ENCODE results near the gene FAM120B. TPM values are rescaled to one million over a fixed set of nuclear protein-coding genes. Genes with fewer than 3 reads are reported as not detected.
A peak's percentile ranks its signal among the peaks of the same experiment; 100 is the strongest.

The FAM120B gene
- polyA plus RNA-seq, 1 donor, result 27.7 TPM

GRCh38 chr6:170279977-170280688 is 26.4 kb upstream of the FAM120B start:
- H3K27me3 ChIP-seq (ENCODE audit: control insufficient read depth, insufficient read depth, low read length), result peaks cover 4% of the 10 kb centered on the region
- peak overlapping the region; percentile 36 for H3K4me3 ChIP-seq (ENCODE audit: low read length)
- DNase-seq, result peak in 1 of 2 donors; percentile 81
- H3K36me3 ChIP-seq (ENCODE audit: control insufficient read depth, insufficient read depth, low read length), result peaks cover 17% of the 10 kb centered on the region
- H3K4me1 ChIP-seq (ENCODE audit: control insufficient read depth, insufficient read depth, low read length), result no peaks in the 10 kb centered on the region
- H3K9me3 ChIP-seq (ENCODE audit: control insufficient read depth, low read depth, low read length), result peaks cover 2% of the 10 kb centered on the region
- peak overlapping the region; percentile 17 for H3K27ac ChIP-seq (ENCODE audit: low read length)
- WGBS (ENCODE audit: insufficient coverage, low lambda C conversion rate), result no CpG with 5 or more reads among the region's 36 CpGs

DNA sequence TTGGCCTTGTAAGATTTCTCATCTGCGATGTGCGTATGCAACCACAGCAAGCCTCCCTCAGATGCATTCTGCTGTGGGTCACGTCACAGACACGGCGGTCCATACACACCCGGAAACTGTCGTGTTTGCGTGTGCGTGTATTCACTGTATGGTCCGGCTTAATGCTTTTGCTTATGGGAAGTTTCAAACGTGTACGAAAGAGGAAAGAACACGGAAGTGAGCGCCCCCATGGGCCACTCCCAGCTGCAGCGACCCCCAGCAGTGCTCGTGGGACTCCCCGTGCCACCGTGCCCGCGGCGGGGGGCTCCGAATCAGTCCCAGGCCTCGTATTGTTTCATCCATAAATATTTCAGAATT is 25.9 kb upstream of the FAM120B start:
- peak overlapping the region; percentile 36 for H3K4me3 ChIP-seq (ENCODE audit: low read length)
- WGBS (ENCODE audit: insufficient coverage, low lambda C conversion rate), result no CpG with 5 or more reads among the region's 23 CpGs
- H3K27ac ChIP-seq (ENCODE audit: low read length), result peak overlapping the region; percentile 17
- H3K9me3 ChIP-seq (ENCODE audit: control insufficient read depth, low read depth, low read length), result peaks cover 2% of the 10 kb centered on the region
- DNase-seq, result no peak
- peaks cover 8% of the 10 kb centered on the region for H3K27me3 ChIP-seq (ENCODE audit: control insufficient read depth, insufficient read depth, low read length)
- no peaks in the 10 kb centered on the region for H3K4me1 ChIP-seq (ENCODE audit: control insufficient read depth, insufficient read depth, low read length)
- H3K36me3 ChIP-seq (ENCODE audit: control insufficient read depth, insufficient read depth, low read length), result peaks cover 22% of the 10 kb centered on the region

- H3K27me3 ChIP-seq (ENCODE audit: control insufficient read depth, insufficient read depth, low read length), result peaks cover 16% of the 10 kb centered on the region
- H3K9me3 ChIP-seq (ENCODE audit: control insufficient read depth, low read depth, low read length), result peaks cover 2% of the 10 kb centered on the region
- 100% methylated on average over 2 of the region's 48 CpGs for WGBS (ENCODE audit: insufficient coverage, low lambda C conversion rate)
- H3K4me1 ChIP-seq (ENCODE audit: control insufficient read depth, insufficient read depth, low read length), result no peaks in the 10 kb centered on the region
- H3K27ac ChIP-seq (ENCODE audit: low read length), result no peak overlapping the region
- no peak for DNase-seq
- H3K36me3 ChIP-seq (ENCODE audit: control insufficient read depth, insufficient read depth, low read length), result peaks cover 23% of the 10 kb centered on the region
- no peak overlapping the region for H3K4me3 ChIP-seq (ENCODE audit: low read length)
Observed at GRCh38 chr6:170281331-170282292, 24.9 kb upstream of the FAM120B start.

DNA sequence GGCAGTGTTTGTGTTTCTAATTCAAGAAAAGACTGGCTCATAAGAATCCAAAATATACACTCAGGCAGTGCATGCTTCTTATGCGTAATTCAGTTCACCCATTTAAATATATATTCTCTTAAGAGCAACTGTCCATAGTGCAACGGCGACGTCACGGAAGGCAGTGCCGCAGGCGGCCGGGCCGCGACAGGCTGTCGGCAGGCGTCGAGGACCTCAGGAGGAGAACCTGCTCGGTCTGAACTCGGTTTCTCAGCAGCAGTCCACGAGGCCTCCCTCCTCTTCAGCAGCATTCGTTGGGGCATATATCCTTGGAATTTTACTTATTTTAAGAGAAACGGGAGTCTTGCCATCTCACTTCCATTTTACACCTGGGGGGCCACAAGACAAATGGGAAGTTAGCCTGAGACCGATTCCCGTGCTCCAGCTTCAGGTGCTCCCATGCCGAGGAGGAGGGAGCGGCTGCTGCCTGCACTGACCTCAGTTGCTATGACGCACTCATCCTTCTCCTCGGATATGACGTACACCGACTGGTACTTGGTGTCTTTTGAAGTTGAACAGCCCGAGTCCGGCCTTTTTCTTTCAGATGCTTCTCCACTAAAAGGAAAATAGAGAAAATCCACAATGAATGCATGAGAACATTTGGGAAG is 23.9 kb upstream of the FAM120B start:
- H3K9me3 ChIP-seq (ENCODE audit: control insufficient read depth, low read depth, low read length), result peaks cover 2% of the 10 kb centered on the region
- peaks cover 26% of the 10 kb centered on the region for H3K27me3 ChIP-seq (ENCODE audit: control insufficient read depth, insufficient read depth, low read length)
- DNase-seq, result no peak
- 86% methylated on average over 1 of the region's 28 CpGs for WGBS (ENCODE audit: insufficient coverage, low lambda C conversion rate)
- H3K4me3 ChIP-seq (ENCODE audit: low read length), result no peak overlapping the region
- H3K4me1 ChIP-seq (ENCODE audit: control insufficient read depth, insufficient read depth, low read length), result no peaks in the 10 kb centered on the region
- no peak overlapping the region for H3K27ac ChIP-seq (ENCODE audit: low read length)
- peaks cover 29% of the 10 kb centered on the region for H3K36me3 ChIP-seq (ENCODE audit: control insufficient read depth, insufficient read depth, low read length)

- Histone ChIP-seq H3K9me3 (ENCODE audit: control insufficient read depth, low read depth, low read length) (peaks cover 2% of the 10 kb centered on the region), H3K4me3 (ENCODE audit: low read length) (no peak overlapping the region), H3K36me3 (ENCODE audit: control insufficient read depth, insufficient read depth, low read length) (peaks cover 37% of the 10 kb centered on the region), H3K4me1 (ENCODE audit: control insufficient read depth, insufficient read depth, low read length) (no peaks in the 10 kb centered on the region), H3K27ac (ENCODE audit: low read length) (no peak overlapping the region), H3K27me3 (ENCODE audit: control insufficient read depth, insufficient read depth, low read length) (peaks cover 34% of the 10 kb centered on the region)
- WGBS (ENCODE audit: insufficient coverage, low lambda C conversion rate), result no CpG with 5 or more reads among the region's 60 CpGs
- no peak for DNase-seq
Observed at GRCh38 chr6:170283212-170284081, 23.1 kb upstream of the FAM120B start.

- peaks cover 2% of the 10 kb centered on the region for H3K9me3 ChIP-seq (ENCODE audit: control insufficient read depth, low read depth, low read length)
- H3K27me3 ChIP-seq (ENCODE audit: control insufficient read depth, insufficient read depth, low read length), result peaks cover 42% of the 10 kb centered on the region
- no peak overlapping the region for H3K4me3 ChIP-seq (ENCODE audit: low read length)
- H3K36me3 ChIP-seq (ENCODE audit: control insufficient read depth, insufficient read depth, low read length), result peaks cover 37% of the 10 kb centered on the region
- no peak for DNase-seq
- H3K27ac ChIP-seq (ENCODE audit: low read length), result no peak overlapping the region
- WGBS (ENCODE audit: insufficient coverage, low lambda C conversion rate), result no CpG with 5 or more reads among the region's 15 CpGs
- H3K4me1 ChIP-seq (ENCODE audit: control insufficient read depth, insufficient read depth, low read length), result no peaks in the 10 kb centered on the region
Observed at GRCh38 chr6:170284126-170284773, 22.3 kb upstream of the FAM120B start.

GRCh38 chr6:170284866-170285469 is 21.6 kb upstream of the FAM120B start:
- Histone ChIP-seq H3K4me1 (ENCODE audit: control insufficient read depth, insufficient read depth, low read length) (no peaks in the 10 kb centered on the region), H3K9me3 (ENCODE audit: control insufficient read depth, low read depth, low read length) (peaks cover 6% of the 10 kb centered on the region), H3K4me3 (ENCODE audit: low read length) (no peak overlapping the region), H3K36me3 (ENCODE audit: control insufficient read depth, insufficient read depth, low read length) (peaks cover 37% of the 10 kb centered on the region), H3K27me3 (ENCODE audit: control insufficient read depth, insufficient read depth, low read length) (peaks cover 47% of the 10 kb centered on the region), H3K27ac (ENCODE audit: low read length) (no peak overlapping the region)
- no CpG with 5 or more reads among the region's 24 CpGs for WGBS (ENCODE audit: insufficient coverage, low lambda C conversion rate)
- no peak for DNase-seq

DNA sequence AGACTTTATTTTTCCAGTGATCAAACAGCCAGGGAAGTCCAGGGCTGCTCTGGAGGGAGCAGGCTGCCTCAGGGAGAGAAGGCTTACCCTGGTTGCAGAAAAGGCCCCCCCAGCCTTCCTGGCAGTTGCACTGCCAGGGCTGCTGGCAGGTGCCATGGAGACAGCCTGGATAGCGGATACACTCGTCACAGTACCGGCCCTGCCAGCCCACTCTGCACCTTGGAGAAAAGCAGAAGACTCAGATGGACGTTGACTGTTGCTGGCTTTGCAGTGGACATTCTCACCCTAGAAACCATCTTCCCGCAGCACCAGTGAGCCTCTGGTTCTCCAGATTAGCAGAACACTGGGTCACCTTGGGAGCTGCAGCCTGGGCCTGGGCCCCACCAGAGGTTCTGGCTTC is 21.1 kb upstream of the FAM120B start:
- Histone ChIP-seq H3K4me1 (ENCODE audit: control insufficient read depth, insufficient read depth, low read length) (no peaks in the 10 kb centered on the region), H3K9me3 (ENCODE audit: control insufficient read depth, low read depth, low read length) (peaks cover 6% of the 10 kb centered on the region), H3K4me3 (ENCODE audit: low read length) (no peak overlapping the region), H3K27me3 (ENCODE audit: control insufficient read depth, insufficient read depth, low read length) (peaks cover 52% of the 10 kb centered on the region), H3K27ac (ENCODE audit: low read length) (no peak overlapping the region), H3K36me3 (ENCODE audit: control insufficient read depth, insufficient read depth, low read length) (peaks cover 37% of the 10 kb centered on the region)
- no peak for DNase-seq
- WGBS (ENCODE audit: insufficient coverage, low lambda C conversion rate), result no CpG with 5 or more reads among the region's 5 CpGs

DNA sequence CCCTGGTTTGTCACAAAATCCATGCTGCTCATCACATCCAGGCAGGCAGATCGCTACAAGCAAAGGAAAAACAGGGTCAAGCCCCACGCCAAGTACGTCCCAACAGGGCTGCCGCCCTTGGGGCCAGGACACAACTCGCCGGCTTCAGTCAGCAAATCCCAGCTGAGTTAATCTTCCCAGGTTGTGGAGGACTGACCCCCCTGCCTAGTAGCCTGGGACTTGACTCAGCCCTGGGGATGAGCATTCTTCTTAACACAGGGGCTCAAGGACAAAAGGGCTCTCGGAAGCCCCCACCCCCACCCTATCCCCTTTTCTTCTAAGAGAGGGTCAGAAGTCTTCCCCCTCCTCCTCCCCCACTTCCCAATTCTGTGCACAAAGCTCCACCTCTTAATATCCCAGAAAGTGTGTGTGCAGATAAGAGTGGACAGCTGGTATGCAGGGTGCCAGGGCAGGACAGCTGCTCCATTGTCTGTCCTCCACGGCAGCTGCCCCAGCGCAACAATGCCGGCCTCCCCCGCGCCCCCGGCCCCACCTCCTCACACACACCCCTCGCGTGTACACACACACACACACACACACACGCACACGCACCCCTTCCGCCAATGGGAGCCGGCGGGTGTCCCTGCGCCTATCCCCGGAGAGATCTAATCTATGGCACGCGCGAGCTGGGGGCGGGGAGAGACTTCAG is 20.2 kb upstream of the FAM120B start:
- Histone ChIP-seq H3K9me3 (ENCODE audit: control insufficient read depth, low read depth, low read length) (peaks cover 6% of the 10 kb centered on the region), H3K4me1 (ENCODE audit: control insufficient read depth, insufficient read depth, low read length) (no peaks in the 10 kb centered on the region), H3K27ac (ENCODE audit: low read length) (peak overlapping the region; percentile 3), H3K4me3 (ENCODE audit: low read length) (peak overlapping the region; percentile 32), H3K36me3 (ENCODE audit: control insufficient read depth, insufficient read depth, low read length) (peaks cover 37% of the 10 kb centered on the region), H3K27me3 (ENCODE audit: control insufficient read depth, insufficient read depth, low read length) (peaks cover 60% of the 10 kb centered on the region)
- peak in 1 of 2 donors; percentile 60 for DNase-seq
- no CpG with 5 or more reads among the region's 26 CpGs for WGBS (ENCODE audit: insufficient coverage, low lambda C conversion rate)

Data from large intestine (tissue), 3 donors.